ENCODE data around the gene ECI1.
A peak's percentile ranks its signal among the peaks of the same experiment; 100 is the strongest.
"Not testable (repeated sequence)": the region's sequence is repeated elsewhere in the genome, so short reads cannot be mapped to it uniquely, and the experiment has no call there.

ECI1 gene

GRCh38 chr16:2267913-2268666, 16.7 kb upstream of the ECI1 start, which contains the start of gene RNPS1:
Gene RNPS1 (minus strand): TSS chr16:2268126. CDS start chr16:2264643, 3,483 bp downstream.
- no peak for TF ChIP-seq CTCF (IDR thresholded peaks at IDR 0.05)
- H3K27me3 ChIP-seq (ENCODE audit: control insufficient read depth, insufficient read depth, low read length) = no peaks in the 10 kb centered on the region
- no peaks in the 10 kb centered on the region for H3K36me3 ChIP-seq (ENCODE audit: control insufficient read depth, insufficient read depth, low read length)
- H2AFZ ChIP-seq = peak within 1 kb of the TSS; percentile 95
- peaks cover 17% of the 10 kb centered on the region for H3K79me2 ChIP-seq
- H3K4me1 ChIP-seq = peaks cover 4% of the 10 kb centered on the region
- H3K9ac ChIP-seq = peak within 1 kb of the TSS; percentile 47
- no peaks in the 10 kb centered on the region for H3K9me3 ChIP-seq (ENCODE audit: control insufficient read depth, low read length)
- H3K27ac ChIP-seq = peak within 1 kb of the TSS; percentile 92
- H3K4me2 ChIP-seq (ENCODE audit: low read length) = peak within 1 kb of the TSS; percentile 92
- peak within 1 kb of the TSS; percentile 99 for H3K4me3 ChIP-seq (ENCODE audit: low read depth, low read length)

- peaks cover 17% of the 10 kb centered on the region for H3K79me2 ChIP-seq
- peak overlapping the region; percentile 92 for H3K27ac ChIP-seq
- peak overlapping the region; percentile 47 for H3K9ac ChIP-seq
- not testable (repeated sequence) for H3K36me3 ChIP-seq (ENCODE audit: control insufficient read depth, insufficient read depth, low read length); H3K4me1 ChIP-seq; H3K27me3 ChIP-seq (ENCODE audit: control insufficient read depth, insufficient read depth, low read length); H3K9me3 ChIP-seq (ENCODE audit: control insufficient read depth, low read length)
- peak overlapping the region; percentile 99 for H3K4me3 ChIP-seq (ENCODE audit: low read depth, low read length)
- H3K4me2 ChIP-seq (ENCODE audit: low read length) = peak overlapping the region; percentile 92
- peak overlapping the region; percentile 95 for H2AFZ ChIP-seq
These were observed 16.1 kb upstream of the ECI1 start for GRCh38 chr16:2267505-2267912.

- H2AFZ ChIP-seq, H3K27ac ChIP-seq: not testable (repeated sequence)
These were observed 15.5 kb upstream of the ECI1 start for GRCh38 chr16:2266887-2267286.

GRCh38 chr16:2263026-2263425, 11.6 kb upstream of the ECI1 start:
- H3K36me3 ChIP-seq (ENCODE audit: control insufficient read depth, insufficient read depth, low read length); H3K4me2 ChIP-seq (ENCODE audit: low read length); H3K9me3 ChIP-seq (ENCODE audit: control insufficient read depth, low read length); H3K9ac ChIP-seq; H3K4me3 ChIP-seq (ENCODE audit: low read depth, low read length); H3K27ac ChIP-seq; H3K27me3 ChIP-seq (ENCODE audit: control insufficient read depth, insufficient read depth, low read length); H3K4me1 ChIP-seq; H2AFZ ChIP-seq: not testable (repeated sequence)
- H3K79me2 ChIP-seq = peaks cover 15% of the 10 kb centered on the region

More at GRCh38 chr16:2266887-2267286, 15.5 kb upstream of the ECI1 start:
- H3K9me3 ChIP-seq (ENCODE audit: control insufficient read depth, low read length); H3K27me3 ChIP-seq (ENCODE audit: control insufficient read depth, insufficient read depth, low read length); H3K9ac ChIP-seq; H3K36me3 ChIP-seq (ENCODE audit: control insufficient read depth, insufficient read depth, low read length); H3K4me1 ChIP-seq: not testable (repeated sequence)
- Histone ChIP-seq H3K79me2 (peaks cover 17% of the 10 kb centered on the region), H3K4me3 (ENCODE audit: low read depth, low read length) (peak overlapping the region; percentile 99), H3K4me2 (ENCODE audit: low read length) (peak overlapping the region; percentile 92)

GRCh38 chr16:2260250-2260649, 8.9 kb upstream of the ECI1 start:
- Histone ChIP-seq H3K4me2 (ENCODE audit: low read length) (no peak overlapping the region), H3K27me3 (ENCODE audit: control insufficient read depth, insufficient read depth, low read length) (no peaks in the 10 kb centered on the region), H3K79me2 (peaks cover 6% of the 10 kb centered on the region), H3K9ac (no peak overlapping the region), H3K36me3 (ENCODE audit: control insufficient read depth, insufficient read depth, low read length) (no peaks in the 10 kb centered on the region), H3K4me3 (ENCODE audit: low read depth, low read length) (no peak overlapping the region), H3K9me3 (ENCODE audit: control insufficient read depth, low read length) (no peaks in the 10 kb centered on the region), H3K4me1 (no peaks in the 10 kb centered on the region), H3K27ac (no peak overlapping the region), H2AFZ (no peak overlapping the region)
- TF ChIP-seq CTCF (IDR thresholded peaks at IDR 0.05) = no peak

DNA sequence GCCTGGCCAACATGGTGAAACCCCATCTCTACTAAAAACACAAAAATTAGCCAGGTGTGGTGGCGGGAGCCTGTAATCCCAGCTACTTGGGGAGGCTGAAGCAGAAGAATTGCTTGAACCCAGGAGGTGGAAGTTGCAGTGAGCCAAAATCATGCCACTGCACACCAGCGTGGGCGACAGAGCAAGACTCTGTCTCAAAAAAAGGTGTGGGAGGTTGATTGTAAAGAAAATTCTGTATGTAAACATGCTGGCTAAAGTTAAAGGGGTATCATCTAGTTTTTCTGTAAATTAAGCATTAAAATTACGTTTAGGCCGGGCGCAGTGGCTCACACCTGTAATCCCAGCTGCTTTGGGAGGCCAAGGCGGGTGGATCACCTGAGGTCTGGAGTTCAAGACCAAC, 7.1 kb upstream of the ECI1 start:
- not testable (repeated sequence) for H3K4me2 ChIP-seq (ENCODE audit: low read length); H3K27me3 ChIP-seq (ENCODE audit: control insufficient read depth, insufficient read depth, low read length); H3K4me1 ChIP-seq; H3K27ac ChIP-seq; H3K36me3 ChIP-seq (ENCODE audit: control insufficient read depth, insufficient read depth, low read length); H3K9ac ChIP-seq; H3K4me3 ChIP-seq (ENCODE audit: low read depth, low read length); H3K9me3 ChIP-seq (ENCODE audit: control insufficient read depth, low read length); H2AFZ ChIP-seq; H3K79me2 ChIP-seq
